Esophagus muscularis mucosa (tissue), 4 donors: ENCODE results near the gene OR2A5. TPM values are rescaled to one million over a fixed set of nuclear protein-coding genes. Genes with fewer than 3 reads are reported as not detected.
"Not testable (repeated sequence)": the region's sequence is repeated elsewhere in the genome, so short reads cannot be mapped to it uniquely, and the experiment has no call there.

ENCODE experiments used
- DNase-seq: peaks from one replicate; pipeline ENCODE4 v3.0.0-alpha.2; 2017; ENCODE audit errors: extremely low spot score
- H3K27ac ChIP-seq, 4 donors: fragments of 200-600 bp; sonication (generic); replicated peaks in 1 of 4; 1 replicate in 3 of 4; 2 replicates in 1 of 4; pipeline ENCODE4 v1.5.1; 2016 to 2019; ENCODE audit warnings: mild to moderate bottlenecking in 1 of 4
- H3K27me3 ChIP-seq, 4 donors: fragments of 200-600 bp; sonication (generic); one replicate each; pipeline versions ENCODE4 v1.5.1 to v1.6.0; 2016 to 2019
- H3K36me3 ChIP-seq, 4 donors: fragments of 200-600 bp; sonication (generic); one replicate each; pipeline ENCODE4 v1.5.1; 2016 to 2019
- H3K4me1 ChIP-seq, 4 donors: fragments of 200-600 bp; sonication (generic); one replicate each; pipeline ENCODE4 v1.5.1; 2016 to 2019
- H3K4me3 ChIP-seq, 4 donors: fragments of 200-600 bp; sonication (generic); 1 replicate in 2 of 4; 2 replicates in 2 of 4; pipeline ENCODE4 v1.5.1; 2016 to 2019; ENCODE audit warnings: mild to moderate bottlenecking in 4 of 4, moderate library complexity in 1 of 4
- H3K9me3 ChIP-seq, 4 donors: fragments of 200-600 bp; sonication (generic); 1 replicate in 3 of 4; 2 replicates in 1 of 4; pipeline ENCODE4 v1.5.1; 2016 to 2019
- CTCF ChIP-seq, 3 experiments: fragments of 200-600 bp in 2 of 3; fragments of 450-650 bp in 1 of 3; sonication (generic) in 2 of 3; IDR thresholded peaks; one replicate each; pipeline ENCODE4 v1.5.1; 2017 to 2019; ENCODE audit warnings: antibody characterized with exemption in 3 of 3, mild to moderate bottlenecking in 2 of 3, moderate library complexity in 1 of 3
- EP300 ChIP-seq: sonication (generic); formaldehyde crosslinking; IDR thresholded peaks from one replicate; pipeline ENCODE4 v1.6.1; 2017; ENCODE audit warnings: antibody characterized with exemption
- POLR2A ChIP-seq: fragments of 450-650 bp; IDR thresholded peaks from one replicate; pipeline ENCODE4 v1.6.1; 2017; ENCODE audit warnings: antibody characterized with exemption, moderate library complexity, mild to moderate bottlenecking, low read depth
- POLR2AphosphoS5 ChIP-seq, 2 donors: sonication (generic); formaldehyde crosslinking; IDR thresholded peaks; one replicate each; pipeline ENCODE4 v1.6.1; 2017; ENCODE audit warnings: antibody characterized with exemption in 2 of 2
- WGBS: methylation state at CpG from one replicate; pipeline ENCODE4 v1.1.5; 2018; 5-methylcytosine and 5-hydroxymethylcytosine counted together
- intact Hi-C: fragments of 100-400 bp; cut with DNase I; formaldehyde crosslinking; loops from one replicate; pipeline ENCODE4 v1.15.1; 2023
- total RNA-seq, 4 donors: library from RNA; depleted of rRNA; stranded (reverse); fragments of >200 nt; gene quantifications; one replicate each; pipeline versions ENCODE4 v1.1.0 to v1.2.1, GENCODE V29; 2016

The OR2A5 gene
- total RNA-seq, 4 donors from 2014 or later, result not detected

- Histone ChIP-seq H3K4me1 (no peaks in the 10 kb centered on the region), H3K9me3 (no peaks in the 10 kb centered on the region), H3K36me3 (no peaks in the 10 kb centered on the region), H3K27ac (no peak overlapping the region), H3K4me3 (no peak overlapping the region), H3K27me3 (no peaks in the 10 kb centered on the region)
- TF ChIP-seq POLR2AphosphoS5 (IDR thresholded peaks at IDR 0.05) (no peak), POLR2A (no peak), EP300 (no peak), CTCF (IDR thresholded peaks at IDR 0.05) (no peak)
- DNase-seq, result no peak
- WGBS, result 38% methylated on average over 1 of the region's 1 CpG
- intact Hi-C loops, result no loop called here
These were observed 12.4 kb upstream of the OR2A5 start for GRCh38 chr7:144036302-144036885.

DNA sequence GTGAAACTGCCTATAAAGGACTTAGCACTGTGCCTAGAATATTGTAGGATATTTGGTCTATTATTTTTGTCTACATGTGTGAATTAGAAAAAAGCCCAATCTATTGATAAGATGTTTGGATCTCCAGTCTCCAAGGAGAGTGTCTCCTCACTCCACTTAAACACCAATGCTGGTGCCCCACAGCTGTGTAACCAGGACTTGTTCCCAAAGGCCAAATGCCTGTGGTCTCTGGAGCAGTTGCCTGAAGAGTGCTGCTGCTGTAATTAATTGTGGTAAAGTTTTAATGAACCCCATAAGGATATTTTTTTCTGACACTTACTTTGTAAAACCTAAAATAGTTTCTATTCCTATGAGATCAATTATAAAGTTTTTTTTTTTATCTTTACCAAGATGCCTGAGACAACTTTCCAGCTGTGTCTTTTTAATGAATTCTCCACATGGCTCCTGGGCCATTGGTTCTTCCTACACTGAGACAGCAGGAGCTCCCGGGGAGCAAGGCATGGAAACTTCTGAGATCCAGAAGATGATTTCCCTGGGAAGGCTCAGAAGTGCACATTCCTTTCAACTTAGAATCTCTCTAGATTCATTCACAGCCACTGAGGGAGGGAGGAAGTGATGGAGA is 11.2 kb upstream of the OR2A5 start:
- WGBS, result 50% methylated on average over 1 of the region's 1 CpG

DNA sequence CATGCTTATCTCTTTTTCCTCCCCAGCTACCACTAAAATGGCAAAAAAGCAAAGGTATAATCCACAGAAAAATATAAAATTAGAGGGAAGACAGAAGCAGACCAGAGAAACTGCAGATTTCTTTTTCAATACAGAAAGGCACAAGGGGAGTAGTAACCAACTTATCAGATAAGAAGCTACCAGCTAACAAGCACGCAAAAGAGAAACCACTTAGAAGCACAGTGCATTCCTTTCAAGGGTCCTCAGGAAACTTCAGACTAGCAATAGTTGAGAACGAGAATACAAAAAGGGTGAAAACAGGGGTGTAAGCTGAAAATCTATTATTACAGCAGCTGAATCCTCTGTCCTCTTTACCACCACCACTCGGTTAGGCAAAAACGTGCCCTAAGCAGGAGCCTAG is 9.9 kb upstream of the OR2A5 start:
- Histone ChIP-seq H3K36me3 (no peaks in the 10 kb centered on the region), H3K27me3 (no peaks in the 10 kb centered on the region), H3K27ac (no peak overlapping the region), H3K9me3 (no peaks in the 10 kb centered on the region), H3K4me3 (no peak overlapping the region), H3K4me1 (no peaks in the 10 kb centered on the region)
- WGBS, result 66% methylated on average over 4 of the region's 4 CpGs
- intact Hi-C loops, result no loop called here
- DNase-seq, result no peak
- no peak for TF ChIP-seq EP300

More for the DNA sequence above, 11.2 kb upstream of the OR2A5 start:
- no peaks in the 10 kb centered on the region for H3K27me3 ChIP-seq
- intact Hi-C loops, result no loop called here
- no peaks in the 10 kb centered on the region for H3K9me3 ChIP-seq
- H3K27ac ChIP-seq, result no peak overlapping the region
- TF ChIP-seq POLR2A (no peak), POLR2AphosphoS5 (IDR thresholded peaks at IDR 0.05) (no peak), EP300 (no peak), CTCF (IDR thresholded peaks at IDR 0.05) (no peak)
- no peak overlapping the region for H3K4me3 ChIP-seq
- H3K4me1 ChIP-seq, result no peaks in the 10 kb centered on the region
- no peaks in the 10 kb centered on the region for H3K36me3 ChIP-seq
- no peak for DNase-seq

GRCh38 chr7:144049491-144049890 is 743 bp downstream of the OR2A5 start:
- no peak for TF ChIP-seq POLR2A
- TF ChIP-seq EP300, result no peak
- TF ChIP-seq POLR2AphosphoS5 (IDR thresholded peaks at IDR 0.05), result no peak
- TF ChIP-seq CTCF (IDR thresholded peaks at IDR 0.05), result no peak
- Histone ChIP-seq H3K4me1 (no peaks in the 10 kb centered on the region), H3K27me3 (peaks cover 0 to 3% (median 0%) of the 10 kb centered on the region in 4 donors), H3K4me3 (no peak overlapping the region), H3K9me3 (no peaks in the 10 kb centered on the region), H3K36me3 (no peaks in the 10 kb centered on the region), H3K27ac (no peak overlapping the region)
- DNase-seq, result no peak
- intact Hi-C loops, result no loop called here
- WGBS, result 36% methylated on average over 2 of the region's 2 CpGs

DNA sequence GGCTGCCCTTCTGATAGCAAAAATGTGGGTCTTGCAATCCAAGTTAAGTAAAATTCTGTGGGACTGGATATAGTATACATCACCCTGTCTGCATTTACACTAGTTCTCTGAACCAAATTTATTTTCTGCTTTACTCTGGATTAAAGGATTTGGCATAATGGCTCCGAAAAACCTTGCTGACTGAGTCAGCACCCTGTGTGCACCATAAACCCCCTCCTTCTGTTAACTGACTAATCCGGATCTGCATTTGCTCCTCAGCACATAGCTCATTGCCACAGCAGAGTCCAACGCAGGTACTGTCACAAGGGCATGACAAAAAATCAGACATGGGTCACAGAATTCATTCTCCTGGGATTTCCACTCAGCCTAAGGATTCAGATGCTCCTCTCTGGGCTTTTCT is 1.3 kb downstream of the OR2A5 start:
- no peaks in the 10 kb centered on the region for H3K36me3 ChIP-seq
- TF ChIP-seq POLR2A (no peak), POLR2AphosphoS5 (IDR thresholded peaks at IDR 0.05) (no peak), CTCF (IDR thresholded peaks at IDR 0.05) (no peak), EP300 (no peak)
- intact Hi-C loops, result no loop called here
- H3K27ac ChIP-seq, result no peak overlapping the region
- no peaks in the 10 kb centered on the region for H3K4me1 ChIP-seq
- no peak for DNase-seq
- H3K27me3 ChIP-seq, result peaks cover 0 to 3% (median 0%) of the 10 kb centered on the region in 4 donors
- WGBS, result 83% methylated on average over 3 of the region's 3 CpGs
- H3K9me3 ChIP-seq, result no peaks in the 10 kb centered on the region
- H3K4me3 ChIP-seq, result no peak overlapping the region

GRCh38 chr7:144050884-144051283 is 2.1 kb downstream of the OR2A5 start:
- intact Hi-C loops, result not testable (repeated sequence)

More at GRCh38 chr7:144050884-144051283, 2.1 kb downstream of the OR2A5 start:
- H3K9me3 ChIP-seq, H3K4me3 ChIP-seq, H3K27me3 ChIP-seq, H3K4me1 ChIP-seq, H3K36me3 ChIP-seq, H3K27ac ChIP-seq, DNase-seq: not testable (repeated sequence)
- 88% methylated on average over 8 of the region's 8 CpGs for WGBS
